Head of caudate nucleus (tissue), 42 donors: Measurements from ENCODE around the gene SLC2A6.

Experiments used
- DNase-seq, 42 donors: peaks; one replicate each; pipeline versions ENCODE4 v3.0.0 to v3.0.0-alpha.2; 2020 to 2021; ENCODE audit warnings: mixed read lengths in 7 of 42
- intact Hi-C: fragments of 100-400 bp; cut with DNase I; formaldehyde crosslinking; loops from one replicate; pipeline ENCODE4 v1.15.0; 2022

SLC2A6 gene

GRCh38 chr9:133499892-133500270 lies 21.0 kb upstream of the SLC2A6 start:
- no peak for DNase-seq
- intact Hi-C loops = no loop called here

- intact Hi-C loops = no loop called here
- DNase-seq = no peak
Measured at GRCh38 chr9:133499132-133499891, 20.4 kb upstream of the SLC2A6 start.

- intact Hi-C loops = no loop called here
- DNase-seq = no peak
Measured at GRCh38 chr9:133496861-133497842, 18.3 kb upstream of the SLC2A6 start.

GRCh38 chr9:133495327-133496293 lies 16.7 kb upstream of the SLC2A6 start:
- no peak for DNase-seq
- intact Hi-C loops = no loop called here

DNA sequence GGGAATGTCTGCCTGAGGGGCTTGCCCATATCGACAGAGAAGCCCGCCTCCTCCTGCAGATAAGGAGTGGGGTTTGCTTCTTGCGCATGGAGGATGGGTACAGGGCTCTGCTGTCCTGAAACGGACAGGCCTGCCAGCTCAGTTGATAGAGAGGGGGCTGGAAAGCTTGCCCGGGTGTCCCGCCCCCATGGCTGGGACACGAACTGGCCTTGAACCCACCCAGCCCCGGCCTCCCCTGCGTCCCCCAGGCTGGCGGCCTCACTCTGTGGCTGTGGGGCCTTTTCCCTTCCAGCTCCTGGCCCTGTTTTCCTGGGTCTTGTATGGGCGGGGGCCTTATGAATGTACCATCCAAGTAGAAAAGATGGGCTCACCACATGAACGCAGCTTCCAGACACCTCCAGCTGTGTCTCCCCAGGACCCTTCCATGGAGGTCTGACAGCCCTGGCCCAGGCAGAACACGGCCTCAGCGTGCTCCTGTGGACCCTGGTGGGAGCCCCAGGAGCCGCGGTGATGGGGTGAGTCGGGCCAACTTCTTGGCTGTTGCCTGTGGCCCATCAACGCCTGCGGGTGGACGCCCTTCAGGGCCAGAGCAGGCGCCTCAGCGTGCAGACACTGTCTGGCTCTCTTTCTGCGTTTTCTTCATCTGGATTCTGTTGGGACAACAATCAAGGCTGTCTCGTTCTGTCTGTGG lies 15.9 kb upstream of the SLC2A6 start:
- DNase-seq = no peak

DNA sequence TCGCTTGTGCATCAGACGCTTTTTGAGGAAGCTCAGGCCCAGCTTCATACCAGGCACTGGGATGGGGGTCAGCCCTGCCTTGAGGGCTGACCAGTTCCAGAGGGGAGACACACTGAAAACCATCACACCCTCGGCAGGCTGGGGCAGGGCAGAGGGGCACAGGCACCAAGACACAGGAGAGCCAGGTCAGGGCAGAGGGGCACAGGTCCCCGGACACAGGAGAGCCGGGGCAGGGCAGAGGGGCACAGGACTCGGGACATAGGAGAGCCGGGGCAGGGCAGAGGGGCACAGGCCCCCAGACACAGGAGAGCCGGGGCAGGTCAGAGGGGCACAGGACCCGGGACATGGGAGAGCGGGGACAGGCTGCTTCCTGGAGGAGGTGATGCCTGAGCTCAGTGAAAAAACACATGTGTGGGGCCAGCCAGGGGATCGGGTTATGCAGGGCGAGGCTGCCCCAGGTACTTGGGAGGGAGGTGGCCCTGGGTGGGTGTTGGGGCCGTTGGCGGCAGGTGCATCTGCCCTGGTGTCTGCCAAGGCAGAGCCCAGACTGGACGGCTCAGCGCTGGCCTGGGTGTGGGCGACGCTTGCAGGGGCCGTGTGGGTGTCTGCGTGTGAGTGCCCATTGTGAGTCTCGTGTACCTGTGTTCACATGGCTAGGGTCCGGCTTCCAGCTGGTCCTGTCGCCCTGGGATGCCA lies 15.1 kb upstream of the SLC2A6 start:
- no peak for DNase-seq

More for the DNA sequence above, 15.9 kb upstream of the SLC2A6 start:
- intact Hi-C loops = no loop called here

DNA sequence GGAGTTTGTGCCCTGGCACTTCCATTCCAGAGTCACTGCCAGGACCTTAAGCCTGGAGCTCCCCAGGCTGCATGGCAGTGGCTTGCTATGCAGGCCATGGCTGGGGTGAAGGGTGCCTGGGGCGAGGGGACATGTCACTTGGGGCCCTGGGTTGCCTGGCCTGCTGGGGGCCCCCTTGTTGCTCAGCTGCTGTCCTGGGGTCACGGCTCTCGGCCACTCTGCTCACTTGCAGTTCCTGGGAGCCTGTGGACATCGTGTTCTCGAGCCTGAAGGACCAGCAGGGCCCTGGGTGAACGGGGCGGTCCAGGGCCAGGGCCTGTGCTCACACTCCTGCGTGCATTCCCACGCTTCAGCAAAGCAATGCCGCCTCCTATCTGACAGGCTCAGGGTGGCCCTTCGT lies 14.5 kb upstream of the SLC2A6 start:
- intact Hi-C loops = no loop called here
- DNase-seq = no peak

More for the DNA sequence above, 15.1 kb upstream of the SLC2A6 start:
- intact Hi-C loops = no loop called here

DNA sequence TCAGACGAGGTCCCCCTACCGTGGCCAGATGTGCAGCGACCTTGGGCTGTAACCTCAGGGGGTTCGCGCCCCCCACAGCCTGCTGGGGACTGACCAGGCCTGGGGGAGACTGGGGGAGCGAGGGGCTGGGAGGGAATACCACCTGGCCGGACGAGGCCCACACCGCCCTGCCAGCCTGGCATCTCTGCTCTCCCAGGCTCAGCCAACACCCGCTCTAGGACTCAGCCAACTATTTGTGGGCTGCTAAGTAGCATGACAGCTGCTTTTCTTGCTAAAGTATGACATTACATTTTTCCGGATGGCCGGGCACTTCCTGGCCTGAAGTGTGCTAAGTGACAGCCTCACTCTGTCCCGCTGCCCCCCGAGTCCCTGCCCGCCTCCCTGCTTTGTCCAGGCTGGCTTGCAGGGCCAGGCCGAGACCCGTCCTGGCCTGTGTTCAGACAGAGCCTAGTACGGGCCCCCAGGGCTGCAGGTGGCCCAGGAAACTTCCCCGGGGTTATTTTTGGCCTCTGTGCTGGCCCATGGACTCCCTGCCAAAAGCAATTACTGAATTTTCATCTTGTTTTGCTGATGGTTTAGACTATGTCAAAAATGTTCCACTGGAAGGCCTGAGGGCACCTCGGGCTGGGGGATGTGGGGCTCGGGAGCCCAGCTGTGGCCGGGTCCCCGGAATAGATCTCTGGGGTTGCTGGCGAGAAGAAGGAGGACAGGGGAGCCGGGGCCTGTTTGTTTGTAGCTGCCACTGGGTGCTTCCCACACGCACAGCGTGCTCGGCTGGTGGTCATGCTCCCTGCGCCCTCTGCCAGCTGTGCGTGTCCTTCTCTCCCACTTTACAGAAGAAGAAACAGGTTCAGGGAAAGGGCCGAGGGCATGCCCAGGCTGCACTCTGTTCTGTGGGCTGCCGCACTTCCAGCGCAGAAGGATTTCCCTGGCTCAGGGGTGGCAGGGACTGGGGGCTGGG lies 13.4 kb upstream of the SLC2A6 start:
- no peak for DNase-seq
- intact Hi-C loops = no loop called here

DNA sequence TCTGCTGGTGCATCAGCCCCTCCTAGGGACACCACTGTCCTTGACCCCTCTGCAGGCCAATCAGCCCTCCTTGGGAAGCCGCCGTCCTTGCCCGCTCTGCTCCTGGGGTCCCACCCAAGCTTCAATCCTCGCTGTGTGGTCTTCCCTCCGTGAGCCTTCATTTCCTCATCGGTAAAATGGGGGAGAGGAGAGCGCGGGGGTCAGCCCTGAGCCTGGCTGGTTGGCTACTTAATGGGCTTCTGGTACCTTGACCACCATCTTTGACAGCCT lies 12.7 kb upstream of the SLC2A6 start:
- intact Hi-C loops = no loop called here
- DNase-seq = no peak

- no peak for DNase-seq
- intact Hi-C loops = no loop called here
Measured at GRCh38 chr9:133490865-133491655, 12.2 kb upstream of the SLC2A6 start.

- intact Hi-C loops = no loop called here
- DNase-seq = no peak
Measured at GRCh38 chr9:133490201-133490681, 11.3 kb upstream of the SLC2A6 start.

DNA sequence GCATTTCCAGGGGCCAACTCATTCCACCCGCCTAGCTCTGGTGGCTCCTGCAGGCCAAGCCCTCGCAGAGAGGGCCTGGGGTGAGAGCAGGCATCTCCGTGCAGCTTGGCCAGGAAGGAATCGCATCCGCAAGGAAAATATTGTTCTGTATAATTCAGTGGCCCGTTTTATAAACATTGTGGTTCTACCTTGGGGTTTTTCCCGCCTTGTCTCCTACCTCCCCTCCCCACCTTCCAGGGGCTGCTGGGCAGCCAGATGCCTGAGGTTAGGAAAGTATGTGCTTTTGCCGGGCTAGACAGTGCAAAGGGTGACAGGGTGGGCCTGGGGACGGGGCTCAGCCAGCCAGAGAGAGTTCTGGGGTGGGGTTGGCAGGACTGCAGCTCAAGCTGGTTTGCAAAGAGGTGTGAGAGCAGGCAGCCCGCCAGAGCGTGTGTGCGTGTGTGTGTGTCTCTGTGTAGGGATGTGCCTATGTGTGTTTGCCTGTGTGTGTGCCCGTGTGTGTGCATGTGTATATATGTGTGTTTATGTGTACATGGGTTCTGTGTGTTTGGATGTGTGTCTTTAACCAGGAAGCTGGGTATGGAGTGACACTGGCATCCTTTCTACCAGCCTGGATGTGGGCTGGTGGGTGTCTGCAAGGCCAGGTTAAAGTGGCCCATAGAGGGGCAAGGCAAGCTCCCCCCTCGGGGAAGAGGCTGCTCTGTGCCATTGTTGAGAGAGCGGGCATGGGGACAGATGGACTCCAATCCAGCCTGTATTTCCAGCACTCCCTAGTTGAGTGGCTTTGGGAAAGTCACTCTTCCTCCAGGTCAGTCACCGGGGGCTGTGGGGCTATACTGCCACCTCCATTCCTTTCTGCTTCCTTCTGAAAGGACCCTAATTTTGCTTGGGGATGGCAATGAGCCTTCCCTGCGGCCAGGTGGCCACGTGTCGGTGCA lies 10.6 kb upstream of the SLC2A6 start:
- intact Hi-C loops = loop anchor here (5.0 kb wide), 2 partner anchors 82 to 302 kb away; no protein-coding TSS in a partner anchor

GRCh38 chr9:133488686-133489252 lies 9.9 kb upstream of the SLC2A6 start:
- intact Hi-C loops = loop anchor here (5.0 kb wide), 2 partner anchors 81 to 301 kb away; no protein-coding TSS in a partner anchor
- no peak for DNase-seq

More for the DNA sequence above, 10.6 kb upstream of the SLC2A6 start:
- no peak for DNase-seq

DNA sequence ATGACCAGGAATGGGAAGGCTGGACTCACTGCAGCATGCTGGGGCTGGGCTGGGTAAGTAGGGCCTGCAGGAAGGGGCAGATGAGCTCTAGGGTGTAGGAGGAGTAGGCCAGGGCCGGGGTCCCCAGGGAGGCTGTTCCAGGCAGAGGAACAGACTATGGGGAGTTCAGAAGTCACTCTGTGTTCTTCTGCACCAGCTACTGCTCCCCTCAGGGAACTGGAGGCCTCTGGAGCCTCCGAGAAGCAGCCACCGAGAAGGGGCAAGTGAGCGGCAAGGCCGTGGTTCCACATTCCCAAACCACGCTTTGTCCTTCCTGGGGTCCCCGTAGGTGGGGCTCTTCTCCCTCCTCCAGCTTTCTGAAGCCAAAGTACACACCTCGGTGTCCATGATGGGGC lies 8.4 kb upstream of the SLC2A6 start:
- intact Hi-C loops = loop anchor here (5.0 kb wide), 2 partner anchors 80 to 300 kb away; no protein-coding TSS in a partner anchor
- DNase-seq = no peak
